ENCODE data around the gene FBXL5.

DNA sequence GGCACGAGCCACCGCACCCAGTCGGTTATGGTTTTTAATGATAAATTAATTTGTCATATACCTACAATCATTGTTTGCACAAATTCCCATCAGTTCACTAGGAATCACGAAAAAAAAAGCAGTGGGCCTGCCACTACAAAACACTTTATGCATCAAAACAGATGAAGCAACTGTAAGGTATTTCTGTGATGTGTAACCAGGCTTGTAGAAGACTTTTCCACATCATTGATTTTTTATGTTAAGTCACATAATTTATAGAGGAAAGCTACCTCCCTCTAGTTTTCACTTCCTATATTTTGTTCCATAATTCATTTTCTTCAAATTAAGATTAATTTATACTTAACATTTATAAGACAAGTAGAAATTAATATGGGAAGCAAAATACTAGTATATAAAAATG, 19.8 kb upstream of the FBXL5 start:
- TF ChIP-seq ZNF510 (tag by site-specific recombination; IDR thresholded peaks at IDR 0.05; ENCODE audit: insufficient replicate concordance) = no peak
- TF ChIP-seq TCF7L2 (IDR thresholded peaks at IDR 0.05; ENCODE audit: borderline replicate concordance, low read depth, low read length) = no peak
- no peak for TF ChIP-seq KLF16 (tag by site-specific recombination; IDR thresholded peaks at IDR 0.05)
